HG02870 (cell line): Measurements from ENCODE around the gene CFAP45.

Experiments used
- ATAC-seq: cut with Tn5 transposase; IDR thresholded peaks from one replicate; pipeline ENCODE4 v1.9.1; 2021; ENCODE audit warnings: mild to moderate bottlenecking, moderate library complexity; ENCODE audit not compliant: unreplicated experiment

The CFAP45 gene

GRCh38 chr1:159936273-159936904, 36.4 kb upstream of the CFAP45 start:
- ATAC-seq: no peak

GRCh38 chr1:159935719-159936272, 35.8 kb upstream of the CFAP45 start:
- no peak for ATAC-seq

GRCh38 chr1:159935305-159935704, 35.3 kb upstream of the CFAP45 start:
- no peak for ATAC-seq

- ATAC-seq: no peak
These were observed 34.4 kb upstream of the CFAP45 start for GRCh38 chr1:159934136-159935039.

DNA sequence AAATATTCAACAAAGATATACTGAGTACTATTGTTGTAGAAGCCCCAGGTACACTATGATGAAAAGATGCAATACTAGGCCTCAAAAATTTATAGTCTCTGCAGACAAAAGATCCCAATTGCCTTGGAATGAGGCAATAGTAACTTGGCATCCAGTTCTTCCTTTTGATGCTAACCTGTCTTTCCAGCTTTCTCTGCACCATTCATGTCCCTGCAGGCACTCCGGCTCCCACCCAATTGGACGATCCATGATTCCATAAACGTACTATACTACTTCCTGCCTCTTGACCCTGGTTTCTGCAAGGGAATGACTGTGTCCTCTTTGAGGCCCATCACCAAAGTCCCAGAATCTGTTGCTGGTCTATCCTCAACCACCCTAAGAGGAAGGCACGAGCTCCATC, 33.4 kb upstream of the CFAP45 start:
- ATAC-seq: no peak

- no peak for ATAC-seq
These were observed 32.6 kb upstream of the CFAP45 start for GRCh38 chr1:159932296-159933285.

GRCh38 chr1:159931795-159932173, 31.8 kb upstream of the CFAP45 start:
- ATAC-seq: no peak

DNA sequence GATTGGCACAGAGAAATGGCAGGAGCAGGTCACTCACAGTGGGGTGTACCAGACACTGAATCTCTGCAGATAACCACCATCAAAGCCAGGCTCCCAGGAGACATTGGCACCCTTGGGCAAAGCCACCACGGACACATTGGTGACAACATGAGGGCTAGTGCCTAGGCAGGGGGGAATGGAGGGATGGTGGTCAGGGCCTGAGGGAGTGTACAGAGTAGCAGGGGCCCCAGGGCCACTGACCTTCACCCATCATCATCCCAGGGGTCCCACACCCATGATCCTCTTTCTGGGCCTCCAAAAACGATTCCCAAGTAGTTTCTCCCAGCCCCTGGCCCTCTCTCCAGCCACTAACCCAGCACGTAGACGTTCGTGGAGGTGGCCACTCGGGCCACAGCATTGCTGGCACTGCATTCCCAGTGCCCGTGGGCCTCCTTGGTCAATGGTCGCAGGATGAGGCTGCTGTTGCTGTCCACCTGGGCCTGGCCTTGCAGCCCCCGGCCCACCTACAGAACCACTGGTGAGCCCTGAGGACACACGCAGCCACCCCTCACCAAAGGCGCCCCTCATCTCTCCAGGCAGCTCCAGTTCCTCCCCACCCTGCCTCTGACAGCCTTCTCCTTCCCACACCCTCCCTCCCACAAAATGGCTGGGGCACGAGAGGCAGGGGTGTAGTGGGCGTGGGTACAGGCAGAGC, 31.3 kb upstream of the CFAP45 start:
- ATAC-seq: no peak

- ATAC-seq: no peak
These were observed 30.7 kb upstream of the CFAP45 start for GRCh38 chr1:159930634-159931033.

DNA sequence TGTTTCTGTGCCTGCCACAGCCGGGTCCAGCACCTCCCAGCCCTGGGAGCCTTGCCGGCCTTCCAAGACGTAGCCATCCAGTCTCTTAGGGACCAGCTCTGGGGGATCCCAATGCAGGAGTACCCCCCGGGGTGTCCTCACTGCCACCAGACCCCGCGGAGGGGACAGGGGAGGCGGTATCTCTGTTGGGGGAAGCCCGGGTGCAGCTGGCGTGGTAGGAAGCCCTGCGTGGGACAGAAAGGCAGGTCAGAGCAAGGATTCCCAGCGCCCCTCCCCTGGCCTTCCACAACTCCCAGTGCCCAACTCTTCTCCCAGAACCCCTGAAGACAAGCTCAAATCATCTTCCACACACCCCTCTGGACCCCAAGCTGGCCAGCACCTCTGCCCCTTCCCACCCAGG, 30.3 kb upstream of the CFAP45 start:
- no peak for ATAC-seq

DNA sequence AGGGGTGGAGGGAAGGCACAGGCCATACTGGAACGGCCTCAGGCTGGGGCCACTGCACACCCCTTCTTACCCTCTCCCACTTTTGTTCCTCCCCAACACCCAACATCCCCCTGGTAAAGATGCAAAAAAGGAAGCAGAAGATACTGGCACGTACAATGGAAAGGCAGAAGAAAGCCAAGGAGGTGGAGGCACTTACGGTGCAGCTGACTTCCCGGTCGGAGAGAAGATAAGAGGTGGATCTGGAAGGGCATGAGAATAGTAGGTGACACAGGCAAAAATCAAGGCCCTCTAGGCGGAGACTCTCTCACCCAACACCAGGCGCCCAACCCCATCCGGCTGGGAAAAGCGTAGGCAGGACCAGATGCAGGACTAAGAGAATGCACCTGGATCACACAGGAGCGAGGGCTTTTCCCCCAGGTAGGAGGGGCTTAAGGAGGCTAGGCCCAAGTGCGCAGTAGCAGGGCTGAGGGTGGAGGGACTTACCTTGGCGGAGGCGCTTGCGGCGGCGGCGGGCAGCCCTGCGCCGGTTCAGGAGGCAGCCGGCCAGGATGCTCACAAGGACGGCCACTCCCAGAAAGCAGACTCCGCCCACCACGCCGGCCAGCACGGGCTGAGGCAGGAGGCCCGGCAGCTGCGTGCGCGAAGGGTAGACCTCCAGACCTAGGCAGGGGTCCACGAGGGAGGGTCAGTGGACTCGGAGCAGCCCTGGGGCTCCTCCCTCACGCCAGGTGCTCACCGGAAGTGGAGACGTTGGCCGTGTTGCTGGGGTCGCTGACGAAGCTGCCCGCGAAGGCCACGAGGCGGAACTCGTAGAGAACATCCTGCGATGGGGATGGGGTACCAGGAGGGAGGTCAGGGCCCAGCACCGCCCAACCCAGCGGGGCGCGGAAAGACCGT, 29.4 kb upstream of the CFAP45 start:
- ATAC-seq: no peak

GRCh38 chr1:159928491-159929050, 28.6 kb upstream of the CFAP45 start:
- no peak for ATAC-seq

GRCh38 chr1:159927849-159928431, 28.0 kb upstream of the CFAP45 start:
- ATAC-seq: no peak

- ATAC-seq: no peak
These were observed 27.4 kb upstream of the CFAP45 start for GRCh38 chr1:159927211-159927848.

DNA sequence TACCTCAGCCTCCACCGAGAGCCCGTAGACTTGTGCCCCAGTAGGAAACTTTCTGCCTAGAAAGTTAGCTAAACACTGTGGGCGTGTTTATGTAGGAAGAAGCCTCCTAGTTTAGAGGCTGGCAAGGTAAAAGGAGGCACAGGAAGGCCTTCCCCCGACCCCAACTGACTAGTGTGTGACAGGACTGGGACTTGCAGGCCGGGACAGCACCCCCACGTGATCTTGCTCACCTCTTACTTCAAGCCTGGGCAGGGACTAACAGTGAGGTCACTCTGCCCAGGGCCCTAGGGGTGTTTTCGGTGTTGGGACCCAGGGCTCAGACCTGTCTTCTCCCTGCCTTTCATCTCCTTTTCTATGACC, 25.7 kb upstream of the CFAP45 start:
- peak; percentile 0 for ATAC-seq

DNA sequence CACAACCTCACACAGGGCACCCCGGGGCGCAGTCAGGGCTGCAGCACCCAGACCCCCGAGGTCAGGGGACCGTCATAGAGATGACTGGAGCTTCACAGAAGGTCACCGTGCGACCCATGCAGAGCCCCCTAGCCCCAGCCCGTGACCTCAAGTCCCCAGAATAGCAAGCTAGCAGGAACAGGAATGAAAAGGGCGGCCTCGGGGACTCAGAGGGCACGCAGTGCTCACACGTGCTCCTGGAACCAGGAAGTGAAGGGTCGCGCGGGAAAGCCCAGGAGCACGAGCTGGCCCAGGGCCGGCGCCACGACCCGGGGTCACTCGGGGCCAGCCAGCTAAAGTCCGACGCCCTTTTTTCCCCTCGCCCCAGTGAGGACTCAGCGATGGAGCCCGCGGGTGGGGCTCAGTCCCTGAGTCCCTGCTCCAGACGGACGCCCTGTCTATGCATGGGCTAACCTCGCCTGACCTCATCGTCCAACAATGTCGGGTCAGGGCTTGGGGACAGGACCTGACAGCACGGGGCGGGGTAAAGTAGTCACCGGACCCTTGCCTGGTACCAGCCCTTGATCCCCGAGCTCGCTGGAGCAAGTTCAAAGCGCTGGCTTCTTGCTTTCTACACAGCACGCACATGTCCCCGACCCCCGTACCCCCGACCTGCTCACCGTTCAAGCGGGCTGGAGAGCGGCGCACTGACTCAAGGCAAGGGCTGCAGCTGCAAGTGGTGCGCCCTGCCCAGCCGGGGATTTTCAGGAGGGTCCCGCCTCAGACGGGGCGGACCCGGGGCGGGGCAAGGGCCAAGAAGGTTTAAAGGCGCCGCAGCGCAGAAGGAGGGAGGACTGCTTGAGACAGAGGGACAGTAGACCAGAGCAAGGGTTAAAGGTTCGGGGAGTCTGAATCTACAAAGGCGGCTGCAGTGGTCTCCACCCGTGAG, 25.1 kb upstream of the CFAP45 start, which contains the start of gene TAGLN2:
TSS of gene TAGLN2 (minus strand) at position 717 of the 928 bp plus-strand sequence. CDS start 4,998 bp downstream, outside the sequence.
- peak; percentile 60 for ATAC-seq
